DND-41 (cell line): ENCODE data around the gene ATAD3B.
A peak's percentile ranks its signal among the peaks of the same experiment; 100 is the strongest.

Experiments used
- CTCF ChIP-seq: IDR thresholded peaks from 2 replicates; pipeline ENCODE4 v1.5.1; 2012; ENCODE audit warnings: borderline replicate concordance, low read length, moderate library complexity, mild to moderate bottlenecking; ENCODE audit not compliant: poor library complexity, severe bottlenecking; ENCODE audit errors: extremely low read depth
- EZH2 ChIP-seq: IDR thresholded peaks from 3 replicates; pipeline ENCODE4 v1.6.1; 2012; ENCODE audit warnings: borderline replicate concordance, low read depth, mild to moderate bottlenecking, moderate library complexity, low read length, inconsistent platforms; ENCODE audit not compliant: severe bottlenecking

DNA sequence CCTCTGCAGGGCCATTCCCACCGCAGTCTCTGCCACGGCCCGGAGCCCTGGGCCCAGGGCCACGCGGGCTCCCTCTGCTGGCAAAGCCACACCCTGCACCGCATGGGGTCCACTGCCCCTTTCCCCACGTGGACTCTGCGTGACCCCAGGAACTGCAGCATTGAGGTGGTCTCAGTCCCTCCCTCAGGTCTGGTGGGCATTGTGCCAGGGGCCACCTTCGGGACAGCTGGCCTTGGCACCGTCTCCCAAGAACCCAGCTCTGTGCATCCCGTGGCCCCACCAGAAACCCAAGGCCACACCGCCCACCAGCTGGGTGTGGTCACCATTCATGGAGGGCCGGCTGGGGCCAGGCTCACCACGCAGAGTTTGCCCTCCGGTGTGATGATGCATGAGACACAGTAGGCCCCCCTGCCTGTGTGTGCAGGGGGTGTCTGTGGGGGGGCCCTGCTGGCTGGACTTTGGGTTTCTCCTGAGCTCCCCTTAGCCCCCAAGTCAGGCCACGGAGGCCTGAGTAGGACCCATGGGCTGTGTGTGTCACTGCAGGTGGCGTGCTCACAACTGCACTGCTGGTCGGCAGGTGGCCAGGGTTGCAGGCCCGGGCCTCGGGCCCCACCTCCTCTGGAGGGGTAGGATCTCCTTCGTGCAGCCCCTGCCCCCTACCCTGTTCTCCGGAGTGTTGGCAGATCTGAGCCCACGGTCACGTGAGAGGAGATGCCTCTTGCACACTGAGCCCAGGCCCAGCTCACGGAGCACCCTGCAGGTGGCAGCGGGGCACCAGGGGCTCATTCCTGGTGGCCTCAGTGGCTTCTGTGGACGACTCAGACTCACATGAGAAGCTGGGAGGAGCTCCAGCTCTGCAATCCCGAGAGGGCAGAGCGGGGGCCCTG is 30.3 kb upstream of the ATAD3B start:
- TF ChIP-seq CTCF (peak; percentile 91), EZH2 (no peak)
